Measurements from ENCODE around the gene EPB41L4A.

Gene EPB41L4A

GRCh38 chr5:112234000-112234399, 185.1 kb downstream of the EPB41L4A start:
- TF ChIP-seq CTCF (IDR thresholded peaks at IDR 0.05; ENCODE audit: low read depth, low read length, poor library complexity, severe bottlenecking) (no peak), EZH2phosphoT487 (IDR thresholded peaks at IDR 0.05; ENCODE audit: borderline replicate concordance, low read length) (no peak)
- Histone ChIP-seq H3K4me3 (ENCODE audit: low read length) (no peak overlapping the region), H3K79me2 (ENCODE audit: control insufficient read depth, low read length) (no peaks in the 10 kb centered on the region), H3K36me3 (ENCODE audit: control insufficient read depth, low read length) (no peaks in the 10 kb centered on the region), H3F3A (ENCODE audit: control insufficient read depth, insufficient read depth) (no peaks in the 10 kb centered on the region), H3K9me3 (ENCODE audit: control insufficient read depth, insufficient read depth, low read length) (no peaks in the 10 kb centered on the region), H3K27ac (ENCODE audit: low read depth, low read length) (no peak overlapping the region), H3K4me2 (ENCODE audit: low read length) (no peak overlapping the region), H3K9me2 (replicated peaks; ENCODE audit: control insufficient read depth, low read length) (no peaks in the 10 kb centered on the region), H4K20me1 (ENCODE audit: control insufficient read depth, insufficient read depth, low read depth, low read length) (no peaks in the 10 kb centered on the region), H3K4me1 (ENCODE audit: control insufficient read depth, low read length) (no peaks in the 10 kb centered on the region), H3K27me3 (ENCODE audit: control insufficient read depth, low read length) (no peaks in the 10 kb centered on the region; the same call in 1 of the 2 replicates)

GRCh38 chr5:112232667-112233066, 186.4 kb downstream of the EPB41L4A start:
- Histone ChIP-seq H3K4me3 (ENCODE audit: low read length) (no peak overlapping the region), H3K9me2 (replicated peaks; ENCODE audit: control insufficient read depth, low read length) (no peaks in the 10 kb centered on the region), H3K27me3 (ENCODE audit: control insufficient read depth, low read length) (no peaks in the 10 kb centered on the region), H4K20me1 (ENCODE audit: control insufficient read depth, insufficient read depth, low read depth, low read length) (no peaks in the 10 kb centered on the region), H3K4me2 (ENCODE audit: low read length) (no peak overlapping the region), H3F3A (ENCODE audit: control insufficient read depth, insufficient read depth) (no peaks in the 10 kb centered on the region), H3K79me2 (ENCODE audit: control insufficient read depth, low read length) (no peaks in the 10 kb centered on the region), H3K27ac (ENCODE audit: low read depth, low read length) (no peak overlapping the region), H3K36me3 (ENCODE audit: control insufficient read depth, low read length) (no peaks in the 10 kb centered on the region), H3K9me3 (ENCODE audit: control insufficient read depth, insufficient read depth, low read length) (no peaks in the 10 kb centered on the region), H3K4me1 (ENCODE audit: control insufficient read depth, low read length) (no peaks in the 10 kb centered on the region)
- no peak for TF ChIP-seq CTCF (IDR thresholded peaks at IDR 0.05; ENCODE audit: low read depth, low read length, poor library complexity, severe bottlenecking)
- no peak for TF ChIP-seq EZH2phosphoT487 (IDR thresholded peaks at IDR 0.05; ENCODE audit: borderline replicate concordance, low read length)

- H3K79me2 ChIP-seq (ENCODE audit: control insufficient read depth, low read length): no peaks in the 10 kb centered on the region
- no peaks in the 10 kb centered on the region for H3K9me3 ChIP-seq (ENCODE audit: control insufficient read depth, insufficient read depth, low read length)
- no peak overlapping the region for H3K27ac ChIP-seq (ENCODE audit: low read depth, low read length)
- no peak overlapping the region for H3K4me2 ChIP-seq (ENCODE audit: low read length)
- no peak overlapping the region for H3K4me3 ChIP-seq (ENCODE audit: low read length)
- no peaks in the 10 kb centered on the region for H4K20me1 ChIP-seq (ENCODE audit: control insufficient read depth, insufficient read depth, low read depth, low read length)
- H3K4me1 ChIP-seq (ENCODE audit: control insufficient read depth, low read length): no peaks in the 10 kb centered on the region
- no peaks in the 10 kb centered on the region for H3K27me3 ChIP-seq (ENCODE audit: control insufficient read depth, low read length)
- no peaks in the 10 kb centered on the region for H3F3A ChIP-seq (ENCODE audit: control insufficient read depth, insufficient read depth)
- H3K9me2 ChIP-seq (replicated peaks; ENCODE audit: control insufficient read depth, low read length): no peaks in the 10 kb centered on the region
- no peaks in the 10 kb centered on the region for H3K36me3 ChIP-seq (ENCODE audit: control insufficient read depth, low read length)
- no peak for TF ChIP-seq EZH2phosphoT487 (IDR thresholded peaks at IDR 0.05; ENCODE audit: borderline replicate concordance, low read length)
Measured at GRCh38 chr5:112230606-112231005, 188.5 kb downstream of the EPB41L4A start.

- H3K4me1 ChIP-seq (ENCODE audit: control insufficient read depth, low read length): no peaks in the 10 kb centered on the region
- H3K9me3 ChIP-seq (ENCODE audit: control insufficient read depth, insufficient read depth, low read length): no peaks in the 10 kb centered on the region
- no peak overlapping the region for H3K4me3 ChIP-seq (ENCODE audit: low read length)
- no peaks in the 10 kb centered on the region for H4K20me1 ChIP-seq (ENCODE audit: control insufficient read depth, insufficient read depth, low read depth, low read length)
- no peaks in the 10 kb centered on the region for H3K79me2 ChIP-seq (ENCODE audit: control insufficient read depth, low read length)
- H3K9me2 ChIP-seq (replicated peaks; ENCODE audit: control insufficient read depth, low read length): no peaks in the 10 kb centered on the region
- H3K27me3 ChIP-seq (ENCODE audit: control insufficient read depth, low read length): no peaks in the 10 kb centered on the region
- no peak overlapping the region for H3K27ac ChIP-seq (ENCODE audit: low read depth, low read length)
- H3F3A ChIP-seq (ENCODE audit: control insufficient read depth, insufficient read depth): no peaks in the 10 kb centered on the region
- no peak for TF ChIP-seq EZH2phosphoT487 (IDR thresholded peaks at IDR 0.05; ENCODE audit: borderline replicate concordance, low read length)
- TF ChIP-seq CTCF (IDR thresholded peaks at IDR 0.05; ENCODE audit: low read depth, low read length, poor library complexity, severe bottlenecking): no peak
- no peak overlapping the region for H3K4me2 ChIP-seq (ENCODE audit: low read length)
- H3K36me3 ChIP-seq (ENCODE audit: control insufficient read depth, low read length): no peaks in the 10 kb centered on the region
Measured at GRCh38 chr5:112228667-112229066, 190.4 kb downstream of the EPB41L4A start.

Measured in DOHH2 (cell line).